ENCODE data around the gene PACRG.

The PACRG gene

GRCh38 chr6:162922563-162923166 is 194.9 kb downstream of the PACRG start:
- H3K36me3 Mint-ChIP-seq, result no peaks in the 10 kb centered on the region
- DNase-seq (ENCODE audit: low spot score in 2 of 2), result no peak
- no peak overlapping the region for H3K4me3 Mint-ChIP-seq
- no peak for ATAC-seq (ENCODE audit: low read depth)
- peaks cover 9% of the 10 kb centered on the region for H3K9me3 Mint-ChIP-seq
- H3K4me1 Mint-ChIP-seq, result no peaks in the 10 kb centered on the region
- peaks cover 2% of the 10 kb centered on the region for H3K27me3 Mint-ChIP-seq
- H3K27ac Mint-ChIP-seq, result no peak overlapping the region

- no peak for DNase-seq (ENCODE audit: low spot score in 2 of 2)
- H3K27ac Mint-ChIP-seq, result no peak overlapping the region
- no peaks in the 10 kb centered on the region for H3K36me3 Mint-ChIP-seq
- H3K27me3 Mint-ChIP-seq, result peaks cover 1% of the 10 kb centered on the region
- no peaks in the 10 kb centered on the region for H3K4me1 Mint-ChIP-seq
- no peak for ATAC-seq (ENCODE audit: low read depth)
- H3K4me3 Mint-ChIP-seq, result no peak overlapping the region
- peaks cover 10% of the 10 kb centered on the region for H3K9me3 Mint-ChIP-seq
These were observed 207.1 kb downstream of the PACRG start for GRCh38 chr6:162934844-162935243.

GRCh38 chr6:162940426-162940825 is 212.7 kb downstream of the PACRG start:
- H3K36me3 Mint-ChIP-seq, result no peaks in the 10 kb centered on the region
- H3K4me1 Mint-ChIP-seq, result no peaks in the 10 kb centered on the region
- no peak overlapping the region for H3K4me3 Mint-ChIP-seq
- ATAC-seq (ENCODE audit: low read depth) (no peak), DNase-seq (ENCODE audit: low spot score in 2 of 2) (no peak)
- H3K27me3 Mint-ChIP-seq, result peaks cover 4% of the 10 kb centered on the region
- H3K9me3 Mint-ChIP-seq, result peaks cover 10% of the 10 kb centered on the region
- H3K27ac Mint-ChIP-seq, result no peak overlapping the region

GRCh38 chr6:162941128-162941527 is 213.4 kb downstream of the PACRG start:
- DNase-seq (ENCODE audit: low spot score in 2 of 2) (no peak), ATAC-seq (ENCODE audit: low read depth) (no peak)
- H3K36me3 Mint-ChIP-seq, result no peaks in the 10 kb centered on the region
- no peaks in the 10 kb centered on the region for H3K4me1 Mint-ChIP-seq
- peaks cover 11% of the 10 kb centered on the region for H3K9me3 Mint-ChIP-seq
- peaks cover 4% of the 10 kb centered on the region for H3K27me3 Mint-ChIP-seq
- no peak overlapping the region for H3K27ac Mint-ChIP-seq
- H3K4me3 Mint-ChIP-seq, result no peak overlapping the region

GRCh38 chr6:162942866-162943265 is 215.1 kb downstream of the PACRG start:
- Mint-ChIP-seq H3K4me3 (no peak overlapping the region), H3K27me3 (peaks cover 4% of the 10 kb centered on the region), H3K27ac (no peak overlapping the region), H3K36me3 (no peaks in the 10 kb centered on the region), H3K9me3 (peaks cover 14% of the 10 kb centered on the region), H3K4me1 (no peaks in the 10 kb centered on the region)
- no peak for ATAC-seq (ENCODE audit: low read depth)
- no peak for DNase-seq (ENCODE audit: low spot score in 2 of 2)

GRCh38 chr6:162943369-162943768 is 215.6 kb downstream of the PACRG start:
- no peak for ATAC-seq (ENCODE audit: low read depth)
- H3K4me3 Mint-ChIP-seq, result no peak overlapping the region

GRCh38 chr6:162951164-162951743 is 223.5 kb downstream of the PACRG start:
- no peaks in the 10 kb centered on the region for H3K27me3 Mint-ChIP-seq
- H3K27ac Mint-ChIP-seq, result no peak overlapping the region
- DNase-seq (ENCODE audit: low spot score in 2 of 2), result no peak
- ATAC-seq (ENCODE audit: low read depth), result no peak
- H3K36me3 Mint-ChIP-seq, result no peaks in the 10 kb centered on the region
- no peaks in the 10 kb centered on the region for H3K4me1 Mint-ChIP-seq
- no peak overlapping the region for H3K4me3 Mint-ChIP-seq
- peaks cover 4% of the 10 kb centered on the region for H3K9me3 Mint-ChIP-seq

More at GRCh38 chr6:162943369-162943768, 215.6 kb downstream of the PACRG start:
- Mint-ChIP-seq H3K9me3 (peaks cover 14% of the 10 kb centered on the region), H3K4me1 (no peaks in the 10 kb centered on the region), H3K27me3 (peaks cover 4% of the 10 kb centered on the region), H3K27ac (no peak overlapping the region), H3K36me3 (no peaks in the 10 kb centered on the region)
- no peak for DNase-seq (ENCODE audit: low spot score in 2 of 2)

GRCh38 chr6:162952423-162952822 is 224.6 kb downstream of the PACRG start:
- DNase-seq (ENCODE audit: low spot score in 2 of 2) (no peak), ATAC-seq (ENCODE audit: low read depth) (no peak)
- Mint-ChIP-seq H3K36me3 (no peaks in the 10 kb centered on the region), H3K27ac (no peak overlapping the region), H3K4me3 (no peak overlapping the region), H3K9me3 (peaks cover 2% of the 10 kb centered on the region), H3K27me3 (no peaks in the 10 kb centered on the region), H3K4me1 (no peaks in the 10 kb centered on the region)

GRCh38 chr6:162957062-162957461 is 229.3 kb downstream of the PACRG start:
- Mint-ChIP-seq H3K27ac (no peak overlapping the region), H3K36me3 (no peaks in the 10 kb centered on the region)
- ATAC-seq (ENCODE audit: low read depth), result no peak

GRCh38 chr6:162960679-162961457 is 233.1 kb downstream of the PACRG start:
- no peak overlapping the region for H3K4me3 Mint-ChIP-seq
- H3K36me3 Mint-ChIP-seq, result no peaks in the 10 kb centered on the region
- DNase-seq (ENCODE audit: low spot score in 2 of 2) (no peak), ATAC-seq (ENCODE audit: low read depth) (no peak)
- H3K27ac Mint-ChIP-seq, result no peak overlapping the region
- no peaks in the 10 kb centered on the region for H3K4me1 Mint-ChIP-seq
- peaks cover 2% of the 10 kb centered on the region for H3K27me3 Mint-ChIP-seq
- peaks cover 7% of the 10 kb centered on the region for H3K9me3 Mint-ChIP-seq

More at GRCh38 chr6:162957062-162957461, 229.3 kb downstream of the PACRG start:
- Mint-ChIP-seq H3K4me1 (no peaks in the 10 kb centered on the region), H3K9me3 (peaks cover 6% of the 10 kb centered on the region), H3K4me3 (no peak overlapping the region), H3K27me3 (peaks cover 2% of the 10 kb centered on the region)
- no peak for DNase-seq (ENCODE audit: low spot score in 2 of 2)

GRCh38 chr6:162962093-162962492 is 234.3 kb downstream of the PACRG start:
- ATAC-seq (ENCODE audit: low read depth), result no peak
- Mint-ChIP-seq H3K27me3 (peaks cover 2% of the 10 kb centered on the region), H3K4me1 (no peaks in the 10 kb centered on the region), H3K36me3 (no peaks in the 10 kb centered on the region), H3K27ac (no peak overlapping the region), H3K4me3 (no peak overlapping the region), H3K9me3 (peaks cover 7% of the 10 kb centered on the region)
- no peak for DNase-seq (ENCODE audit: low spot score in 2 of 2)

GRCh38 chr6:162963861-162964260 is 236.1 kb downstream of the PACRG start:
- no peaks in the 10 kb centered on the region for H3K36me3 Mint-ChIP-seq
- ATAC-seq (ENCODE audit: low read depth) (no peak), DNase-seq (ENCODE audit: low spot score in 2 of 2) (no peak)
- peaks cover 2% of the 10 kb centered on the region for H3K27me3 Mint-ChIP-seq
- no peak overlapping the region for H3K4me3 Mint-ChIP-seq
- no peak overlapping the region for H3K27ac Mint-ChIP-seq
- peaks cover 7% of the 10 kb centered on the region for H3K9me3 Mint-ChIP-seq
- H3K4me1 Mint-ChIP-seq, result no peaks in the 10 kb centered on the region

- Mint-ChIP-seq H3K27ac (no peak overlapping the region), H3K27me3 (no peaks in the 10 kb centered on the region), H3K9me3 (peaks cover 8% of the 10 kb centered on the region), H3K4me3 (no peak overlapping the region), H3K4me1 (no peaks in the 10 kb centered on the region), H3K36me3 (no peaks in the 10 kb centered on the region)
- DNase-seq (ENCODE audit: low spot score in 2 of 2) (no peak), ATAC-seq (ENCODE audit: low read depth) (no peak)
These were observed 236.8 kb downstream of the PACRG start for GRCh38 chr6:162964488-162965140.

- Mint-ChIP-seq H3K4me3 (no peak overlapping the region), H3K9me3 (peaks cover 9% of the 10 kb centered on the region), H3K4me1 (no peaks in the 10 kb centered on the region), H3K27ac (no peak overlapping the region), H3K27me3 (no peaks in the 10 kb centered on the region), H3K36me3 (no peaks in the 10 kb centered on the region)
- no peak for ATAC-seq (ENCODE audit: low read depth)
- no peak for DNase-seq (ENCODE audit: low spot score in 2 of 2)
These were observed 237.6 kb downstream of the PACRG start for GRCh38 chr6:162965366-162965765.

All from memory B cell (primary cell).